ENCODE data around the gene PTCH1.

- TF ChIP-seq REPIN1 (tag by site-specific recombination; IDR thresholded peaks at IDR 0.05; ENCODE audit: low read depth) (no peak), ZNF768 (tag by site-specific recombination; IDR thresholded peaks at IDR 0.05) (no peak), CTCF (tag by site-specific recombination; IDR thresholded peaks at IDR 0.05) (no peak), ZNF146 (tag by site-specific recombination; IDR thresholded peaks at IDR 0.05) (no peak), ZNF121 (tag by site-specific recombination; IDR thresholded peaks at IDR 0.05) (no peak), ZSCAN18 (tag by site-specific recombination; IDR thresholded peaks at IDR 0.05) (no peak), ZNF785 (tag by site-specific recombination; IDR thresholded peaks at IDR 0.05) (no peak), ZNF660 (tag by site-specific recombination; IDR thresholded peaks at IDR 0.05) (no peak), ZNF658 (tag by site-specific recombination; IDR thresholded peaks at IDR 0.05) (no peak), KLF10 (tag by site-specific recombination; IDR thresholded peaks at IDR 0.05) (no peak), ZBTB17 (tag by site-specific recombination; IDR thresholded peaks at IDR 0.05) (no peak)
These were observed 38.4 kb downstream of the PTCH1 start for GRCh38 chr9:95478335-95478734.

All from HEK293 (cell line).